HG02588 (cell line): ENCODE measurements around the gene TRAPPC6A.
"Not testable (repeated sequence)": the region's sequence is repeated elsewhere in the genome, so short reads cannot be mapped to it uniquely, and the experiment has no call there.

Experiments
- ATAC-seq: cut with Tn5 transposase; IDR thresholded peaks from one replicate; pipeline ENCODE4 v1.9.1; 2021; ENCODE audit warnings: mild to moderate bottlenecking, moderate library complexity; ENCODE audit not compliant: unreplicated experiment

The TRAPPC6A gene

DNA sequence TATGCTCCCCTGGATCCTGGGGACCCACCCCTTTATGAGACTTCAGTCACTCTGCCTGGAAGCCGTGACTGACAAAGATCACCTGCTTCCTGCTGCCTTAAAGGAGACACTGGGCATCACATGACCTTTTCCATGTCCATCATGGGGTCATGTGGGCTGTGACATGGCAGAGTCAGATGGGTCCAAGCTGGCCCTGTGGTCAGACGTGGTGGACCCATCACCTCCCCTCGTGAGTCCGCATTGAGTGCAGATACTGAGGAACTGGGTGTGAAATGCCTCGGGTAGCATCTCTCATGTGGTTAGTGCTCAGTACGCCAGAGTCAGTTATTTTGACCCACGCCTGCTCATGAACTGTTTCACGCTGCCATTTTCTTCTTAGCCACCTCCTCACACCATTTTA lies 44.4 kb downstream of the TRAPPC6A start:
- no peak for ATAC-seq

DNA sequence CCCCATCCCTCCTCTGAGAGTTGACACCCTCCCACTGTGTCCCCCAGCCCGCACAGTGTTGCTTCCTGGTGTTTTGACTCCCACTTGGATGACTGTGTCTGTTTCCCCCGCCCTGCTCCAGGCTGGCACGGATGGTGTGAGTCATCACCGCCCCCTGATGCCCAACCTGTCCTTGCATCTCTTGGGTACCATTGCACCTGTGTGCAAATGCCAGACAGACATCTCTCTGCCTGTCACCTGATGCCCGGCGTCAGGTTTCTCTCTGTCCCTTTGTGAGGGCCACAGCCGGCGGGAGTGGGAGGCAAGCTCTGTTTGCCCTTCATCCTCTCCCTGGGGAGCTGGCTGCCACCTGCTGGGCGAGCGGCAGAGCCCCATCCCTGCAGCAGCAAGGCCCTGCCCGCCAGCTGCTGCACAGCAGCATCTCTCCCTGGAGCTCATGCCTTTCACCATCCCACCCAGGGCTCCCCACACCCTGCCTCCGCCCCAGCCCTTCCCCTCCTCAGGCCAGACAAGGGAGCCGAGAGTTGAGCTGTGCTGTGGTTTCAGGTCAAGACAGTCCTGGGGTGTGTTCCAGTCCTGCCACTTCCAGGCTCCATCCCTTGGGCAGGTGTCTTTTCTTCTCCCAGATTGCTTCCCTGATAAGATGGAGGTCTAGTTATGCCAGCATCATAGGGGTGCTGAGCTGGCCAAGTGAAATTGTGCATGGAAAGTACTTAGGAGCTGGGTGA lies 47.0 kb downstream of the TRAPPC6A start:
- no peak for ATAC-seq

DNA sequence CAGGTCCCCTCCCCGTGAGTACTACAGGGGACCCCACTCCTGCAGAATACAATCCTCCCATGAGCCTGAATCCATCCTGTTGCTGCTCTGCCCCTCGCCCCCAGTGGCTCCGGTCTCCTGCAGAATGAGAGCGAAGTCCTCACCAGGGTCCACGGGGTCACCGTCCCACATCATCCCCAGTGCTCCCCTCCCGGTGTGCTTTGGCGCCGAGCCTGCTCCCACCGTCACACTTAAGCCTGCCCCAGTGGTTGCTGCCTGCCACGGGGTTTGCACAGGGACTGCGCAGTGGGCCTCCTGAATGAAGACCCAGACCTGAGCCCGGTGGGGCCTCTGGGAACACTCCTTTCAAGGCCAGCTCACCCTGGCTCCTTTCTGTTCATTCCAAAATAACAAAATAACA lies 47.8 kb downstream of the TRAPPC6A start:
- no peak for ATAC-seq

DNA sequence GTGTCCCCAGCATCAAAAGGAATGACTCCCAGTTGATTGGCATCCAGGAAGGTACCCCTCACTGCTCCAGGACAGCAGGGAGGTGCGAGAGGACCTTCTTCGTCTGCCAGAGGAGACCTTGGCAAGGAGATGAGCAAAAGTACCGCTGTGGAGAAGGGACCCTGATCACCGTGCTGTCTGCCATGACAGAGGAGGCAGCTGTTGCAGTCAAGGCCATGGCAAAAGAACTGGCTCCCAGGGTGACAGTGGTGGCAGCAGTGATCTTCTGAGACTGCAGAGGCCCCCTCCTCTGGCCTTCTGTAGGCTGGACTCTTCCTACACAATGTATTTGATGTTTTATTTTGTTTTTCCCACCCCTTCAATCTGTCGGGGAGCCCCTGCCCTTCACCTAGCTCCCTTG lies 49.2 kb downstream of the TRAPPC6A start:
- ATAC-seq: no peak

DNA sequence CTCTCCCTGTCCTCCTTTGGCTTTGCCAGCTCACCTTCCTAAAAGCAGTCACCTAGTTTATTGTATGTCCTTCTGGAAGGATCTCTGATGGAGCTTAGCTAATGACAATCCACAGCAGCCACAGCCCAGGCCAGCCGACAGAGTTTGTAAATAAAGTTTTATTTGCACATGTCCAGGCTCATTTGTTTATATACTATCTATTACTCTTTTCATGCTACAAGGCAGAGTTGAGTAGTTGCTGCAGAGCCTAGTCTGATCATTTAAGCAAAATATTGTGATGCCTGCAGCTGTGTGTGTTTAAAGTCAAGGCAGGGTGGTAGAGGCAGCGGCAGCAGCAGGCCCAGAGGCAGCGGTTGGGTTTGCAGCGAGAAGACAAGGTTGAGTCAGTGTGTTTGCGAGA lies 49.9 kb downstream of the TRAPPC6A start:
- ATAC-seq: no peak

DNA sequence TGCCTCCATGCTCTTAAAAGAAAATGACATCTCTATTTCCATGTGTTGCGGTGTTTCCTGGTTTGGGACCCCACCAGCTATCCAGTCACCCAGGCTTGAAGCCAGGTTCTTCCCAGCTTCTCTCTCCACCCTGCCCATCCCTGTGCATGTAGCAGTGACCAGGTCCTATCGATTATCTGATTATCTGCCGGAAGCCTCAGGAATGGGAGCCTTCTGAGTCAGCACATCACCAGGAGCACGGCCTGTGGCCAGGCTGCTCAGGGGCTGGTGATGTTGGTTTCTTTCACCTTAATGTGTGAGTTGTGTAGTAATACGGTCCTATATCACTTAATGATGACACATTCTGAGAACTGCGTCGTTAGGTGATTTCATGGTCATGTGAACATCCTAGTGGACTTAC lies 51.4 kb downstream of the TRAPPC6A start:
- ATAC-seq: no peak

DNA sequence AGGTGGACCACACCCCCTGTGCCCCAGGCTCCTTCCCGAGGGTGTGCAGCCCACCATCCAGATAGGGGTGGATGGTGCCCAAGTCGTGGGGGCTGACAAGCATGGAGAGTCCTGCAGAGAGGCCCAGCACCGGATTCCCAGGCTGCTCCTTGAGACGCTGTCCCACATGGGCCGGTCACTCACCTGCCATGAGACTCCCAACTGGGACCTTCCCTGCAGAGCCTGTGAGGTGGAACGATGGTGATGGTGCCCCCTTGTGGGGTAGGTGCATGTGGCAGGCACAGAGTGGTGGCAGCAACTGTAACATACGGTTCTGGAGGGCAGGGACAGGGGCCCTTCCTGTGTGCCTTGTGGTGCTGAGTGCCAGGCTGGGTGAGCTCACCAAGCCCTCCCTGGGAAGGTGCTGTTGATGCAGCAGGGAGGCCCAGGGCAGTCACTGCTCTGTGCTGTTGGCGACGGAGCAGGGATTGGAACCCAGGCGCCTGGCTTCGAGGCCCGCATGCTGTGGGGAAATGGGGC lies 52.0 kb downstream of the TRAPPC6A start:
- no peak for ATAC-seq

DNA sequence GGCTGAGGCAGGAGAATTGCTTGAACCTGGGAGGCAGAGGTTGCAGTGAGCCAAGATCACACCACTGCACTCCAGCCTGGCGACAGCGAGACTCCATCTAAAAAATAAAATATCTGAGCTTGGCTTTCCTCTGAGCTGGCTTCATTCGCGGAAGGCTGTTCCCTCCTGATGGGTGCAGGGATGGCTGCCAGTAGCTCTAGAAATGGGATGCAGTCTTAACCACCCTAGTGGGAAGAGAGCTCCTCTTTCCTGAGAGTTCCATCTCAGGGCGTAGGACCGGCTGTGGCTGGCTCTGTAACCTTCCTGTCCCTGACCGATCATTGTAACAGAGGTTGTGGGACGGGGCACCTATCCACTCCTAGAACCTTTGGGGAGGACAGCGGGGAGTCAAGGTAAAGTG lies 52.7 kb downstream of the TRAPPC6A start:
- no peak for ATAC-seq

DNA sequence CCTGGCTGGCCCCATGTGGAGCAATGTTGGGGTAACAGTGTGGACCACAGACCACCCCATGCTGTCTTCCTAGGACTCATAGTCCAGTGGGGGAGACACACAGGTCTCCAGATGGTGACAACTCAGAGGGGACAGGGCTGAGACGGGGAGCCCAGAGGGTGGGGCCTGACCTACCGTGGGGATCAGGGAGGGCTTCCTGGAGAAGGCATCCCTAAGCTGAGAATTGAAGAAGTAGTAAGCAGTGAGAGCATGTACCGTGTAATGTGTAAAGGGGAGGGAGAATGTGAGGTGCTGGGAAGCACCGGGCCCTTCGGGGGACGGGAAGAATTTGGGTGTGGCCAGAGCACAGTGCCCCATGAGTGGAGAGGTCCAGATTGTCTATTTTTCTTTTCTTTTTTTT lies 54.0 kb downstream of the TRAPPC6A start:
- ATAC-seq: no peak

DNA sequence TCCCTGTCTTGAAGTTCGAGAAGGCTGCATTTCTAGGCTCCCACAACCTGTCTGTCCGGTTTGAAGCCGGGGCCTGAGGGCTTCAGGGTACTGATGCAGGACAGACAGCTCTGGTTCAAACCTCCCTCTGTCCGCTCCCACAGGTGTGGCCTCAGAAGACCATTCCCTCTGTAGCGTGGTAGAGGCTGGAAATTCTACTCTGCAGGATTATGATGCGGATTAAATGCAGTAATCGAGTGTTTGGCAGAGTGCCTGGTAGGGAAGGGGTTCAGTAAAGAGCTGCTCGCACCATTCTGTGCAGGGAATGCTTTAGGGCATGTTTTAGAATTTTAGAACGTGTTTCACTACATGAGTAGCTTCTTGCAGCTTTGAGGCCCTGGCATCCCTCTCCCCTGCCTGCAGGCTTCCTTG lies 54.6 kb downstream of the TRAPPC6A start:
- ATAC-seq: no peak

DNA sequence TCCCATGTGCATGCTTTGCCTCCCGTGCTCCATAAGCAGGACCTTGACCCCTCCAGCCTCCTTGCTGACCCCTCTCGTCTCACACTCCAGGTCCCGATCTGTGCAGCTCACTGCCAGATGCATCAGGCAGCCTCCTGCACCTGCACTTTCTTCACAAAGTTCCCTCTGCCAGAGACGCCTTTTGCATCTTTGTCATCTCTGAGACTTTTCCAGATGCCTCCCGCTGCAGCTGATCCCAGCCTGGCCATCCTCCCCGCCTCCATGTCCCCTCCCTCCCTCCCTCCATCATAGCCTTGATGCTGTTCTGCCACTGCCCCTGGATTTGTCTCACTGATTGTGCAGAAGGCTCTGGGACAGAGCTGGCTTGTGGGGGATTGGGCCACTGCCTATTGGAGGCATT lies 55.2 kb downstream of the TRAPPC6A start:
- no peak for ATAC-seq

DNA sequence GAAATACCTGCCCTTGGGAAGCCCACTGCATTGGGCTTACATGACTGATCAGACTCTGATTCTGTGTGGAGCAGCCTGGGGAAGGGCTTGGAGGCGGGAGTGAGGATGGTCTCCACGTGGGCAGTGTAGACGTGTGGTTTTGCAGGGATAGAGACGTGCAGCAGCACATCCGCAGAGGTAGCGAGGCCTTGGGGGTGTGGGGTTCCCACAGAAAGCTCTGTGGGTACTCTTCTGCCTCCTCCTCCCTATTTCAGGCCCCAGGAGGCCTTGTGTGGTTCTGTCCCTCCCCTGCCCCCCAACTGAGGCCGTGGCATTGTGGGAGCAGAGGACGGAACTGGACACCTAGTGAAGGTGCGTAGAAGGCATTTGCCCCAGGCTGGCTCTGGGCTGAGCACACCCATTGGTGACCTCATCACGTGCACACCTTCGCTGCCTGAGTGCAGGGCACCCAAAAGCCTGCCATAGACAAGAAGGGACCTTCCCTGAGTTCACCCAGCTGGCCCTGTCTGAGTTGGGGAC lies 56.2 kb downstream of the TRAPPC6A start:
- no peak for ATAC-seq

DNA sequence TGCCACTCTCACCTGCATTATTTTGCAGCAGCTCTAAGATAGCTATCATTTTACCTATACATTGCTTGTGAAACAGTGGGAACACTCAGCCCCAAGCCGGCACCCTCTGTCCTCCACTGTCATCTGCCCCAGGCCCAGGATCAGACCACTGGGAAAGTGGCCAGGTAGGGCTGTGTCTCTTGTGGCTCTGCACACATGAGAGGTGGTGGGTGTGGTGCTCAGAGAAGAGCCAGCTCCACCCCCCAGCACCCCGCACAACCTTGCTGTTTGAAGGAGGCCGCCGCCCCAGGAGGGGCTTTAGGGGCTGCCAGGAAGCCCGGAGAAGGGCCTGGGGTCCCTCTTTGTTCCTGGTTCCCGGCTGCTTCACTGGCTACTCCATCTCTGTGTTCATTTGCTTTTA lies 58.5 kb downstream of the TRAPPC6A start:
- ATAC-seq: no peak

DNA sequence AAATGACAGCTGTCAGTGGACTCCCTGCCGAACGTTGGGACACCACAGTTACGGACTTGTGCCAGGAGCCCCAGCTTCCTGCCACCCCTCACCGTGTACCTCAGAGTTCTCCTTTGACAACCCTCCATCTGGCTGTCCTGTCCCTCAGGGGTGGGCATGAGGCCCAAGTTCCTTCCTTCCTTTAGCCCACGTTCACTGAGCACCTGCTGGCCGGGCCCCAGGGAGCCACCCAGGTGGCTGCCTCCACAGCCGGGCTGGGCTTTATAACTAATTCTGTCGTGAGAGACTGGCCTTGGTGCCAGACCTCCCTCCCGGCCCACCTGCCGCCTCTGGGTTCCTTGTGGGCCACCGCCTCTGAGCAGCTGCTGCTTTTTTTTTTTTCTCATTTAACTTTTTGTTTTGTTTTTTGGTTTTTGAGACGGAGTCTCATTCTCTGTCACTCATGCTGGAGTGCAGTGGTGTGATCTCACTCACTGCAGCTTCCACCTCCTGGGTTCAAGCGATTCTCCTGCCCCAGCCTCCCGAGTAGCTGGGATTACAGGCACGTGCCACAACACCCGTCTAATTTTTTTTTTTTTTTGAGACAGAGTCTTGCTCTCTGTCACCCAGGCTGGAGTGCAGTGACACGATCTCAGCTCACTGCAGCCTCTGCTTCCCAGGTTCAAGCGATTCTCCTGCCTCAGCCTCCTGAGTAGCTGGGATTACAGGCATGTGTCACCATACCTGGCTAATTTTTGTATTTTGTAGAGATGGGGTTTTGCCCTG lies 59.3 kb downstream of the TRAPPC6A start:
- not testable (repeated sequence) for ATAC-seq

DNA sequence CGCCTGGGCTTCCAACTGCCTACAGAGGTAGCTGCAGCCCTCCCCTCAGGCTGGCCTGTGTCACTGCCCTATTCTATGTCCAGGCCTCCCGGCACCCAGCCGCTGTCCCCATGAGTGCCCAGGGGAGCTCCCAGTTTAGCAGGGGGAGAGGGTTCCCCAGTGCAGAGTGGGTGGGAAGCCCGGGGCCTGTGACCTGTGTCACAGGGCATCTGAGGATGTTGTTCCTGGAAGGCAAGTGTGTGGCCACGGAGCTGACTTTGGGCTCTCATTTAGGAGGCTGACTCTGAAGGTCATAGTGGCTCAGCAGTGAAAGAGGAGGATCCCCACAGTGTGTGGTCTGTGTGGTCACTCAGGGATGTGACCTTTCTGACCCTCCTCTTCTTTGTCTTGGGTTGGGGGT lies 59.9 kb downstream of the TRAPPC6A start:
- no peak for ATAC-seq

DNA sequence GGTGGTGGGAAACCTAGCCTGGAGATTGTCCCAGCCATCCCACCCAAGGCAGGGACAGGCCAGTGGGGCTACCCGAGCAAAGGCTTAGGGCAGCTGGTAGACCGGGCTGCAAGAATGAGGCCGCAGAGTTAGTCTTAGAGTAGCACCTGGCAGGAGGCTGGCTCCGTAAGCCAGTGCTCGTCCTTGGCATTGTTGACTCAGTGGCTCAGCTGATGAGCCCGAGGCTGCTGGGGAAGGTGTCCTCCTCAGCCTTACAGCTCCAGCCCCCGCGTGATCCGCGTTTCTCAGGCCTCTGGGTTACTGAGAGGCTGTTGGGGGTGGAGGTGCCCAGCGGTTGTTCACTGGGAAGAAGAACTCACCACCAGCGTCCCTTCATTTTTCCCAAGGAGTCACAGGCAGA lies 60.4 kb downstream of the TRAPPC6A start:
- no peak for ATAC-seq

DNA sequence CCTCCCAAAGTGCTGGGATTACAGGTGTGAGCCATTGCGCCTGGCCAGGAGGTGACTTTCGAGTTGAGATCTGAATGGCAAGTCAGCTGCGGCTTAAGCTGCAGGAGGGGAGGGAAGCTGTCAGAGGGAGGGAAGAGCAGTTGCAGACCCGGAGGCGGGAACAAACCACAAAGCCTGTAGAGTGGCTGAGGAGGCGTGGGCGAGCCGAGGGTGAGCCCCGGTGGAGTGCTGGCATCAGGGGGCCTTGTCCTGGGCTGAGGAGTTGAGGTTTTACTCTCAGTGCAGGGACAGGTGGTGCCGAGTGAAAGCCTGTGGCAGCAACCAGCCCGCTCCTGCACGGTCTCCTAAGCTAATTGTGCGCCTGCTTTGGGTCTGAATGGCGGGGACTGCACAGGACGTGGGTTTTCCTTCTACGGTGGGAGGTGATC lies 60.9 kb downstream of the TRAPPC6A start:
- ATAC-seq: no peak

DNA sequence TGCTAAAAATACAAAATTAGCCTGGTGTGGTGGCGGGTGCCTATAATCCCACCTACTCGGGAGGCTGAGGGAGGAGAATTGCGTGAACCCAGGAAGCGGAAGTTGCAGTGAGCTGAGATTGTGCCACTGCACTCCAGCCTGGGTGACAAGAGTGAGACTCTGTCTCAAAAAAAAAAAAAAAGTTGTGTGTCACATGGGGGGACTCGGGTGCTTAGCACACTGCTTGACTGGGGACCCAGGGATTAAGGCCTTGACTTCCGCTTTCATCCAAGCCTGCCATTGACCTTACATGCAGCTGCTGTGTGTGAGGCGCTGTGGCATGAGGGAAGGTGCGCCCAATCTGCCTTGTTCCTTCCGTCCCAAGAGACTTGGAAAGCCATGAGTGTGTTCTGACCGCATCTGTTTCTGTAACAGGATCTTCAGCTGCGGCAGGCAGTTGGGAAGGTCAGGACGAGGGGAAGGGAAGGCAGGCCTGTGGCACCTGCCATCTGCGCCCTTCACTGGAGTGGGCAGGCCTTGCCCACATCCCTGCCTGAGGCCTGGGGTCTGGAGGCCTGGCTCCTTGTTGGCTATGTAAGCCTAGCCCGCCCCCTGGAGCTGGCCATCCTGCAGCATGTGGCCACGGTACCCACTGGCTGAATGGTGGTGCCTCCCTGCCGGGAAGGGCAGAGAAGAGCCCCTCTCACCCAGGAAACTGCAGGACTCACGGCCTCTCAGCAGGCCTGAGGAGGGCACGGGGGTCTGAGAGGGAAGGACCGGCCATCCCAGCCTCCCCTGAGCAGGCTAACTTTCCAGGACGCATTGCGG lies 62.0 kb downstream of the TRAPPC6A start:
- ATAC-seq: no peak

DNA sequence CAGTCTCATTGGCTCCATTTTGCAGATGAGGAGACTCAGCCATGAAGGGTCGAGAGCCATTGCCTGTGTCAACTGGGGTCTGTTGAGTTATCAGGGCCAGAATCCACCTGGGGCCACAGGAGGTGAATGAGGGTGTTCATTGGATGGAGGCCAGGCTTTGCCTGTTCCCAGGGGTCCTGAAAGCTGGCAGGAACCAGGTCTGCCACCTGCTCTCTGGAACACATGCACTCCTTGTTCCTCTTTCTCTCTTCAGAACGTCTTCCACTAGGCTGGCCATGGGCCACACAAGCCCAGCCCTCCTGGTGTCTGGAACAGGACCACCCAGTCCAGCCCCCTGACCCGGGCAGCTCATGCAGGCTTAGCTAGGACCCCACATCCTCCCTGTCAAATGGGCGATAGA lies 63.9 kb downstream of the TRAPPC6A start:
- ATAC-seq: no peak

DNA sequence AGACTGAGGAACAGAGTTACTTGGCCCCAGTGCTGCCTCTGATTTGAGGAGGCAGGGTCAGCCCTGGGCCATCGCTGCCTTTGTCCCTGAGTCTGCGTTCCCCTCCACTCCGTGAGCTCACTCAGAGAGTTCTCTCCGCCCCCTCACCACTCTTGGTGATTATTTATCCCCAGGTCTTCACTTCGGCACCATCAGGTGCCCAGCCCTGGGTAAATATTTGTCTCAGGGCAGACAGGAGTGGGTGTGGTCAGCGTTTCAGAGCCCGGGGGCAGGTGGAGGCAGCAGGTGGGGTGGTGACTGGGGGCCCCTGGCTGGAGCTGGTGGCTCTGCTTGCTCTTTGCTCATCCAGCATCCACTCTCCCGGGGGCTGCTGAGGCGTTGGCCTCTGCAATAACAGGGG lies 64.4 kb downstream of the TRAPPC6A start:
- ATAC-seq: no peak
